HEK293 (cell line): ENCODE data around the gene NCKAP5.

ENCODE experiments used
- ZBTB21 ChIP-seq: fragments of 450-650 bp; formaldehyde crosslinking; IDR thresholded peaks from 2 replicates; pipeline ENCODE4 v1.5.1; 2017; ENCODE audit warnings: missing biosample characterization, missing genetic modification characterization
- ZNF785 ChIP-seq: fragments of 450-650 bp; formaldehyde crosslinking; IDR thresholded peaks from 2 replicates; pipeline ENCODE4 v1.5.1; 2016; ENCODE audit warnings: missing biosample characterization, missing genetic modification characterization
- TF ChIP-seq, protein P1 (sequence below): fragments of 450-650 bp; formaldehyde crosslinking; IDR thresholded peaks from 2 replicates; pipeline ENCODE4 v1.5.1; 2016; ENCODE audit warnings: missing biosample characterization, missing genetic modification characterization
- TF ChIP-seq, protein P2 (sequence below): fragments of 450-650 bp; formaldehyde crosslinking; IDR thresholded peaks from 2 replicates; pipeline ENCODE4 v1.5.1; 2016; ENCODE audit warnings: missing biosample characterization, missing genetic modification characterization
- TF ChIP-seq, protein P3 (sequence below): fragments of 450-650 bp; formaldehyde crosslinking; IDR thresholded peaks from 2 replicates; pipeline ENCODE4 v1.5.1; 2017; ENCODE audit warnings: missing biosample characterization, missing genetic modification characterization
- TF ChIP-seq, protein P4 (sequence below): fragments of 450-650 bp; formaldehyde crosslinking; IDR thresholded peaks from 2 replicates; pipeline ENCODE4 v1.5.1; 2017; ENCODE audit warnings: missing biosample characterization, missing genetic modification characterization

DNA sequence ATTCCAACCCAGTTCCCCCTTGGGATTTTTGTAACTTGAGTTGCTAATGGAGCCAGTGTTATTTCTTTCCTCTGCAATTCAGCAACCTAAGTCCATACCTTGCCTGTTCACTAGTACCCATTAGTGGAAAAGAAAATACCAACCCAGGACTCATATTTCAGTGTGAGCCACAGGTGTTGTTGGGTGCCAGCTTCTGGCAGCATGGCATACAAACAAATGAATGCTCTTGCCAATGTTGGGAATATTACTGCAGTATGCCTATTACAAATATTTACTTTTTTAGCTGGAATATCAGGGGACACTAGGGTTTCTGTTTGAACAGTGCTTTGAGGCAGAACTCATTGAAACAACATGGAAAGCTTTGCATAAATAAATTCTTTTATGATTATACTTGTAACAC is 130.2 kb downstream of the NCKAP5 start:
- TF ChIP-seq, protein P1, sequence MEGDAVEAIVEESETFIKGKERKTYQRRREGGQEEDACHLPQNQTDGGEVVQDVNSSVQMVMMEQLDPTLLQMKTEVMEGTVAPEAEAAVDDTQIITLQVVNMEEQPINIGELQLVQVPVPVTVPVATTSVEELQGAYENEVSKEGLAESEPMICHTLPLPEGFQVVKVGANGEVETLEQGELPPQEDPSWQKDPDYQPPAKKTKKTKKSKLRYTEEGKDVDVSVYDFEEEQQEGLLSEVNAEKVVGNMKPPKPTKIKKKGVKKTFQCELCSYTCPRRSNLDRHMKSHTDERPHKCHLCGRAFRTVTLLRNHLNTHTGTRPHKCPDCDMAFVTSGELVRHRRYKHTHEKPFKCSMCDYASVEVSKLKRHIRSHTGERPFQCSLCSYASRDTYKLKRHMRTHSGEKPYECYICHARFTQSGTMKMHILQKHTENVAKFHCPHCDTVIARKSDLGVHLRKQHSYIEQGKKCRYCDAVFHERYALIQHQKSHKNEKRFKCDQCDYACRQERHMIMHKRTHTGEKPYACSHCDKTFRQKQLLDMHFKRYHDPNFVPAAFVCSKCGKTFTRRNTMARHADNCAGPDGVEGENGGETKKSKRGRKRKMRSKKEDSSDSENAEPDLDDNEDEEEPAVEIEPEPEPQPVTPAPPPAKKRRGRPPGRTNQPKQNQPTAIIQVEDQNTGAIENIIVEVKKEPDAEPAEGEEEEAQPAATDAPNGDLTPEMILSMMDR (tag by site-specific recombination) = no peak
- TF ChIP-seq ZBTB21 (tag by site-specific recombination) = no peak
- TF ChIP-seq ZNF785 (tag by site-specific recombination) = no peak
- TF ChIP-seq, protein P2, sequence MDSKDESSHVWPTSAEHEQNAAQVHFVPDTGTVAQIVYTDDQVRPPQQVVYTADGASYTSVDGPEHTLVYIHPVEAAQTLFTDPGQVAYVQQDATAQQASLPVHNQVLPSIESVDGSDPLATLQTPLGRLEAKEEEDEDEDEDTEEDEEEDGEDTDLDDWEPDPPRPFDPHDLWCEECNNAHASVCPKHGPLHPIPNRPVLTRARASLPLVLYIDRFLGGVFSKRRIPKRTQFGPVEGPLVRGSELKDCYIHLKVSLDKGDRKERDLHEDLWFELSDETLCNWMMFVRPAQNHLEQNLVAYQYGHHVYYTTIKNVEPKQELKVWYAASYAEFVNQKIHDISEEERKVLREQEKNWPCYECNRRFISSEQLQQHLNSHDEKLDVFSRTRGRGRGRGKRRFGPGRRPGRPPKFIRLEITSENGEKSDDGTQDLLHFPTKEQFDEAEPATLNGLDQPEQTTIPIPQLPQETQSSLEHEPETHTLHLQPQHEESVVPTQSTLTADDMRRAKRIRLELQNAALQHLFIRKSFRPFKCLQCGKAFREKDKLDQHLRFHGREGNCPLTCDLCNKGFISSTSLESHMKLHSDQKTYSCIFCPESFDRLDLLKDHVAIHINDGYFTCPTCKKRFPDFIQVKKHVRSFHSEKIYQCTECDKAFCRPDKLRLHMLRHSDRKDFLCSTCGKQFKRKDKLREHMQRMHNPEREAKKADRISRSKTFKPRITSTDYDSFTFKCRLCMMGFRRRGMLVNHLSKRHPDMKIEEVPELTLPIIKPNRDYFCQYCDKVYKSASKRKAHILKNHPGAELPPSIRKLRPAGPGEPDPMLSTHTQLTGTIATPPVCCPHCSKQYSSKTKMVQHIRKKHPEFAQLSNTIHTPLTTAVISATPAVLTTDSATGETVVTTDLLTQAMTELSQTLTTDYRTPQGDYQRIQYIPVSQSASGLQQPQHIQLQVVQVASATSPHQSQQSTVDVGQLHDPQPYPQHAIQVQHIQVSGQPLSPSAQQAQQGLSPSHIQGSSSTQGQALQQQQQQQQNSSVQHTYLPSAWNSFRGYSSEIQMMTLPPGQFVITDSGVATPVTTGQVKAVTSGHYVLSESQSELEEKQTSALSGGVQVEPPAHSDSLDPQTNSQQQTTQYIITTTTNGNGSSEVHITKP (tag by site-specific recombination) = no peak
- TF ChIP-seq, protein P3, sequence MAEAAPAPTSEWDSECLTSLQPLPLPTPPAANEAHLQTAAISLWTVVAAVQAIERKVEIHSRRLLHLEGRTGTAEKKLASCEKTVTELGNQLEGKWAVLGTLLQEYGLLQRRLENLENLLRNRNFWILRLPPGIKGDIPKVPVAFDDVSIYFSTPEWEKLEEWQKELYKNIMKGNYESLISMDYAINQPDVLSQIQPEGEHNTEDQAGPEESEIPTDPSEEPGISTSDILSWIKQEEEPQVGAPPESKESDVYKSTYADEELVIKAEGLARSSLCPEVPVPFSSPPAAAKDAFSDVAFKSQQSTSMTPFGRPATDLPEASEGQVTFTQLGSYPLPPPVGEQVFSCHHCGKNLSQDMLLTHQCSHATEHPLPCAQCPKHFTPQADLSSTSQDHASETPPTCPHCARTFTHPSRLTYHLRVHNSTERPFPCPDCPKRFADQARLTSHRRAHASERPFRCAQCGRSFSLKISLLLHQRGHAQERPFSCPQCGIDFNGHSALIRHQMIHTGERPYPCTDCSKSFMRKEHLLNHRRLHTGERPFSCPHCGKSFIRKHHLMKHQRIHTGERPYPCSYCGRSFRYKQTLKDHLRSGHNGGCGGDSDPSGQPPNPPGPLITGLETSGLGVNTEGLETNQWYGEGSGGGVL (tag by site-specific recombination) = no peak
- TF ChIP-seq, protein P4, sequence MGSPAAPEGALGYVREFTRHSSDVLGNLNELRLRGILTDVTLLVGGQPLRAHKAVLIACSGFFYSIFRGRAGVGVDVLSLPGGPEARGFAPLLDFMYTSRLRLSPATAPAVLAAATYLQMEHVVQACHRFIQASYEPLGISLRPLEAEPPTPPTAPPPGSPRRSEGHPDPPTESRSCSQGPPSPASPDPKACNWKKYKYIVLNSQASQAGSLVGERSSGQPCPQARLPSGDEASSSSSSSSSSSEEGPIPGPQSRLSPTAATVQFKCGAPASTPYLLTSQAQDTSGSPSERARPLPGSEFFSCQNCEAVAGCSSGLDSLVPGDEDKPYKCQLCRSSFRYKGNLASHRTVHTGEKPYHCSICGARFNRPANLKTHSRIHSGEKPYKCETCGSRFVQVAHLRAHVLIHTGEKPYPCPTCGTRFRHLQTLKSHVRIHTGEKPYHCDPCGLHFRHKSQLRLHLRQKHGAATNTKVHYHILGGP (tag by site-specific recombination) = no peak
